GM12878 (cell line): Measurements from ENCODE around the gene FAM228B. TPM values are rescaled to one million over a fixed set of nuclear protein-coding genes. Genes with fewer than 3 reads are reported as not detected.

Source experiments
- ATAC-seq: fragments of 200-7000 bp; cut with Tn5 transposase; 3 replicates; pipeline ENCODE4 v1.9.1; 2020; ENCODE audit warnings: mild to moderate bottlenecking, moderate library complexity
- BruUV-seq: library from RNA; stranded (reverse); fragments of 400-500 nt; replicated peaks from 2 replicates; lab custom pipeline; 2021; lab: Mats Ljungman, UMichigan
- CTCF ChIA-PET: fragments of 300-600 bp; sonication (Branson Sonifier 250); formaldehyde crosslinking; extraction: SDS; loops from one replicate; lab custom pipeline; 2021; ENCODE audit warnings: inconsistent platforms; lab: Yijun Ruan, JAX
- POLR2A ChIA-PET: fragments of 350-600 bp; formaldehyde crosslinking; extraction: SDS; loops from one replicate; lab custom pipeline; 2021; ENCODE audit warnings: inconsistent platforms; lab: Charles Lee
- RAD21 ChIA-PET: fragments of 300-600 bp; sonication (Branson Sonifier 250); formaldehyde crosslinking; loops from one replicate; lab custom pipeline; 2023; ENCODE audit warnings: antibody characterized with exemption; ENCODE audit not compliant: unreplicated experiment; lab: Charles Lee
- SMC1A ChIA-PET: fragments of 300-600 bp; sonication (Branson Sonifier 250); formaldehyde crosslinking; loops from one replicate; lab custom pipeline; 2023; ENCODE audit not compliant: unreplicated experiment, uncharacterized antibody; lab: Charles Lee
- DNase-seq: peaks from one replicate; pipeline ENCODE4 v3.0.0-alpha.2; 2011; ENCODE audit warnings: low read depth, low spot score
- FAIRE-seq: peaks from 3 replicates; lab custom pipeline; 2011; peaks lifted over from hg19 to GRCh38; lab: Jason Lieb, UNC
- H2AFZ ChIP-seq: 2 replicates; pipeline ENCODE4 v1.6.0; 2011; ENCODE audit warnings: low read depth, low read length, control low read depth; ENCODE audit not compliant: control insufficient read depth
- H3K27ac ChIP-seq: 2 replicates; pipeline ENCODE4 v1.5.1; 2011; ENCODE audit warnings: control low read depth; ENCODE audit not compliant: control insufficient read depth, insufficient read depth
- H3K27me3 ChIP-seq, 2 experiments: replicated peaks in 1 of 2; 2 replicates each; pipeline versions ENCODE4 v1.6.0 to v1.6.1; 2011; ENCODE audit warnings: low read length in 1 of 2; ENCODE audit not compliant: control insufficient read depth in 2 of 2, insufficient read depth in 2 of 2
- H3K36me3 ChIP-seq, 2 experiments: 2 replicates each; pipeline ENCODE4 v1.5.1; 2011; ENCODE audit warnings: low read length in 1 of 2; ENCODE audit not compliant: control insufficient read depth in 2 of 2, insufficient read depth in 2 of 2
- H3K4me1 ChIP-seq: 2 replicates; pipeline ENCODE4 v1.6.1; 2011; ENCODE audit warnings: mild to moderate bottlenecking, low read length, moderate library complexity, mixed read lengths; ENCODE audit not compliant: control insufficient read depth, insufficient read depth
- H3K4me2 ChIP-seq: 2 replicates; pipeline ENCODE4 v1.6.0; 2011; ENCODE audit warnings: control low read depth; ENCODE audit not compliant: control insufficient read depth, insufficient read depth
- H3K4me3 ChIP-seq: fragments of 200-600 bp; sonication (generic); 2 replicates; pipeline ENCODE4 v1.5.1; 2016
- H3K79me2 ChIP-seq: 2 replicates; pipeline ENCODE4 v1.6.0; 2011; ENCODE audit warnings: low read length; ENCODE audit not compliant: control insufficient read depth, insufficient read depth
- H3K9ac ChIP-seq: 2 replicates; pipeline ENCODE4 v1.8.0; 2011; ENCODE audit warnings: low read length, control low read depth, mixed read lengths; ENCODE audit not compliant: control insufficient read depth, insufficient read depth
- H3K9me3 ChIP-seq: replicated peaks from 3 replicates; pipeline ENCODE4 v1.5.1; 2011; ENCODE audit warnings: mild to moderate bottlenecking, low read length; ENCODE audit not compliant: control insufficient read depth, insufficient read depth
- H4K20me1 ChIP-seq: 2 replicates; pipeline ENCODE4 v1.6.0; 2011; ENCODE audit not compliant: control insufficient read depth, insufficient read depth
- CBFB ChIP-seq: IDR thresholded peaks from 2 replicates; pipeline ENCODE4 v1.6.1; 2016; ENCODE audit warnings: antibody characterized with exemption, low read depth
- CBX3 ChIP-seq: fragments of 200-600 bp; sonication (generic); IDR thresholded peaks from 2 replicates; pipeline ENCODE4 v1.6.1; 2016; ENCODE audit warnings: low read depth, borderline replicate concordance
- CHD2 ChIP-seq: IDR thresholded peaks from 2 replicates; pipeline ENCODE4 v1.6.1; 2011; ENCODE audit warnings: low read depth, low read length, improper control_type of control experiment, borderline replicate concordance
- EP300 ChIP-seq, 2 experiments: fragments of 150-350 bp in 1 of 2; IDR thresholded peaks; 2 replicates each; pipeline ENCODE4 v1.6.1; 2011 to 2012; ENCODE audit warnings: low read depth in 2 of 2, low read length in 2 of 2, borderline replicate concordance in 1 of 2, improper control_type of control experiment in 1 of 2, inconsistent platforms in 1 of 2; ENCODE audit not compliant: control insufficient read depth in 1 of 2
- ESRRA ChIP-seq: IDR thresholded peaks from 2 replicates; pipeline ENCODE4 v1.6.1; 2012; ENCODE audit warnings: mild to moderate bottlenecking, low read length, improper control_type of control experiment
- HDAC6 ChIP-seq: fragments of 200-600 bp; sonication (generic); IDR thresholded peaks from one replicate; pipeline ENCODE4 v1.8.0; 2017; ENCODE audit warnings: antibody characterized with exemption; ENCODE audit not compliant: unreplicated experiment
- IKZF1 ChIP-seq: fragments of 450-650 bp; conservative IDR thresholded peaks from 2 replicates; pipeline ENCODE4 v1.6.1; 2017; ENCODE audit warnings: antibody characterized with exemption, mild to moderate bottlenecking
- MEF2B ChIP-seq: fragments of 450-650 bp; IDR thresholded peaks from 2 replicates; pipeline ENCODE4 v1.6.1; 2018; ENCODE audit warnings: mild to moderate bottlenecking, moderate library complexity; ENCODE audit not compliant: partially characterized antibody, poor library complexity, severe bottlenecking
- MYB ChIP-seq: fragments of 150-350 bp; IDR thresholded peaks from 2 replicates; pipeline ENCODE4 v1.6.1; 2014; ENCODE audit warnings: mild to moderate bottlenecking, low read depth, low read length, borderline replicate concordance
- SP1 ChIP-seq: IDR thresholded peaks from one replicate; pipeline ENCODE4 v1.6.1; 2011; ENCODE audit warnings: low read depth, low read length
- SRF ChIP-seq, 2 experiments: IDR thresholded peaks; 2 replicates each; pipeline ENCODE4 v1.6.1; 2011; ENCODE audit warnings: low read depth in 2 of 2, low read length in 2 of 2, mild to moderate bottlenecking in 1 of 2, moderate library complexity in 1 of 2
- STAT3 ChIP-seq: IDR thresholded peaks from 2 replicates; pipeline ENCODE4 v1.6.1; 2011; ENCODE audit warnings: low read depth, low read length, improper control_type of control experiment
- TARDBP ChIP-seq: IDR thresholded peaks from 2 replicates; pipeline ENCODE4 v1.6.1; 2016; ENCODE audit warnings: borderline replicate concordance
- TCF12 ChIP-seq: IDR thresholded peaks from 2 replicates; pipeline ENCODE4 v1.6.1; 2011; ENCODE audit warnings: low read depth, mild to moderate bottlenecking, low read length
- ZBTB11 ChIP-seq: fragments of 450-650 bp; formaldehyde crosslinking; IDR thresholded peaks from 2 replicates; pipeline ENCODE4 v1.5.0; 2022; ENCODE audit warnings: mild to moderate bottlenecking, missing genetic modification characterization
- ZNF207 ChIP-seq: fragments of 450-650 bp; IDR thresholded peaks from 2 replicates; pipeline ENCODE4 v1.6.1; 2014; ENCODE audit warnings: antibody characterized with exemption, mild to moderate bottlenecking, borderline replicate concordance
- ZNF217 ChIP-seq: fragments of 450-650 bp; IDR thresholded peaks from 2 replicates; pipeline ENCODE4 v1.6.1; 2017; ENCODE audit warnings: antibody characterized with exemption, mild to moderate bottlenecking
- WGBS: methylation state at CpG from one replicate; pipeline ENCODE4 v1.1.6; 2016; ENCODE audit warnings: low lambda C conversion rate; ENCODE audit not compliant: insufficient replicate concordance, insufficient coverage; ENCODE audit errors: missing lambda C conversion rate; 5-methylcytosine and 5-hydroxymethylcytosine counted together
- in situ Hi-C: fragments of 300-500 bp; cut with MboI; formaldehyde crosslinking; loops from 9 replicates; pipeline ENCODE4 v1.14.3; 2018; ENCODE audit warnings: mixed read lengths
- intact Hi-C: fragments of 100-400 bp; cut with micrococcal nuclease; formaldehyde crosslinking; loops from one replicate; pipeline ENCODE4 v1.14.2; 2022; ENCODE audit not compliant: unreplicated experiment
- polyA plus RNA-seq, 11 experiments: library from polyadenylated mRNA; depleted of rRNA in 4 of 11; unstranded in 6 of 11; stranded (reverse) in 5 of 11; fragments of >200 nt; fragmentation: Nextera tagmentation in 4 of 11; fragmentation: Illumina TruSeq in 1 of 11; extraction: Ambion mirVana in 4 of 11; extraction: Trizol in 1 of 11; gene quantifications; 1 replicate in 1 of 11; 2 replicates in 10 of 11; pipeline versions ENCODE4 v1.2.1 to v1.2.3, GENCODE V29; 2011 to 2016; ENCODE audit warnings: inconsistent platforms in 2 of 11, missing spikeins in 2 of 11, low read depth in 1 of 11
- total RNA-seq, 4 experiments: library from RNA; depleted of rRNA in 3 of 4; stranded (reverse); fragments of >200 nt in 3 of 4; fragmentation: Illumina TruSeq in 1 of 4; extraction: Trizol in 1 of 4; gene quantifications; 2 replicates each; pipeline versions ENCODE4 v1.2.1 to v1.2.3, GENCODE V29; 2013 to 2021

The FAM228B gene
- total and polyA plus RNA-seq, 10 of the 15 experiments (the other 5 are each of a cell fraction or from before 2014, with no cell fraction given) = 3.9 to 11.0 (median 7.5) TPM

GRCh38 chr2:24075915-24076848 is 47.1 kb upstream of the FAM228B start, which contains the start of gene SF3B6:
Gene SF3B6, minus strand, starts transcription at chr2:24076326. Its CDS starts 97 bp downstream, at chr2:24076229.
- H3K4me1 ChIP-seq = peaks cover 9% of the 10 kb centered on the region
- RAD21 ChIA-PET = interaction anchor here (0.5 to 2.6 kb wide), 13 partner anchors 8 to 301 kb away, joined by 3 to 45 read pairs (median 4); partner anchors contain the start of genes ATAD2B, FAM228B, PFN4 and TP53I3
- no peaks in the 10 kb centered on the region for H3K27me3 ChIP-seq
- DNase-seq (peak; percentile 98), ATAC-seq (peak; percentile 95), FAIRE-seq (peak; percentile 90)
- BruUV-seq = TSS peak; percentile 78
- in situ Hi-C loops (no loop called here), intact Hi-C loops (loop anchor here (1.0 to 2.0 kb wide), 2 partner anchors 29 to 149 kb away; partner anchors contain the start of genes ATAD2B and WDCP)
- no peaks in the 10 kb centered on the region; the same call in 2 of the 3 replicates for H3K9me3 ChIP-seq
- peak within 1 kb of the TSS; percentile 93 for H3K9ac ChIP-seq
- WGBS = under 1% methylated on average over 54 of the region's 64 CpGs
- H4K20me1 ChIP-seq = no peaks in the 10 kb centered on the region
- no peaks in the 10 kb centered on the region; a peak in 1 of 4 replicates for H3K36me3 ChIP-seq
- SMC1A ChIA-PET = interaction anchor here (0.8 to 4.0 kb wide), 7 partner anchors 29 to 243 kb away, joined by 3 to 24 read pairs (median 3); partner anchors contain the start of genes ATAD2B and WDCP
- H2AFZ ChIP-seq = peak within 1 kb of the TSS; percentile 97
- peak within 1 kb of the TSS; percentile 85 for H3K27ac ChIP-seq
- POLR2A ChIA-PET = interaction anchor here (0.5 to 2.0 kb wide), 11 partner anchors 8 to 308 kb away, joined by 3 to 16 read pairs (median 4); partner anchors contain the start of genes ATAD2B, TP53I3 and WDCP
- CTCF ChIA-PET = interaction anchor here (1.4 to 3.8 kb wide), 5 partner anchors 8 to 252 kb away, joined by 5 to 34 read pairs (median 12); partner anchors contain the start of genes ATAD2B, TP53I3 and WDCP
- peak within 1 kb of the TSS; percentile 89 for H3K4me3 ChIP-seq
- peak within 1 kb of the TSS; percentile 89 for H3K4me2 ChIP-seq
- peaks cover 27% of the 10 kb centered on the region for H3K79me2 ChIP-seq
- TF ChIP-seq CBX3 (no peak), TCF12 (no peak), CHD2 (peak; percentile 91), STAT3 (peak; percentile 42; the same call in 1 of the 2 replicates), ZBTB11 (CRISPR knock-in tag) (peak; percentile 92), ESRRA (peak; percentile 82; the same call in 1 of the 2 replicates), MEF2B (peak; percentile 34), SP1 (peak; percentile 76), CBFB (peak; percentile 78; the same call in 1 of the 2 replicates), ZNF217 (no peak), SRF (IDR thresholded peaks at IDR 0.05; ENCODE audit: low read depth in 2 of 2, low read length in 2 of 2) (peak; percentile 99 to 100), TARDBP (no peak; the same call in none of the 2 replicates), IKZF1 (peak; percentile 97), HDAC6 (no peak), EP300 (IDR thresholded peaks at IDR 0.05; ENCODE audit: borderline replicate concordance in 1 of 2, control insufficient read depth in 1 of 2, low read depth in 2 of 2, low read length in 2 of 2) (peak in 1 of 2 experiments; percentile 27; a peak in 1 of 4 replicates), ZNF207 (peak; percentile 95), MYB (no peak; the same call in 1 of the 2 replicates)
